Neuron (in vitro differentiated cells): ENCODE data around the gene LINGO1.

Experiments used
- H2AFZ ChIP-seq: one replicate; pipeline ENCODE4 v1.6.1; 2013; ENCODE audit warnings: low read depth, mild to moderate bottlenecking, inconsistent platforms, low read length, moderate library complexity
- H3K27me3 ChIP-seq: one replicate; pipeline ENCODE4 v1.6.1; 2013; ENCODE audit warnings: low read length; ENCODE audit not compliant: insufficient read depth
- H3K36me3 ChIP-seq: one replicate; pipeline ENCODE4 v1.6.1; 2013; ENCODE audit warnings: low read length; ENCODE audit not compliant: insufficient read depth
- H3K4me1 ChIP-seq: one replicate; pipeline ENCODE4 v1.6.1; 2013; ENCODE audit warnings: low read length; ENCODE audit not compliant: insufficient read depth
- H3K4me3 ChIP-seq: 2 replicates; pipeline ENCODE4 v1.5.1; 2013; ENCODE audit warnings: mild to moderate bottlenecking, low read length, moderate library complexity
- H3K9me3 ChIP-seq: one replicate; pipeline ENCODE4 v1.6.1; 2013; ENCODE audit warnings: low read length

LINGO1 gene

GRCh38 chr15:77623755-77624524, 8.8 kb downstream of the LINGO1 start:
- H3K27me3 ChIP-seq, result no peaks in the 10 kb centered on the region
- H3K4me3 ChIP-seq, result no peak overlapping the region
- H3K9me3 ChIP-seq, result no peaks in the 10 kb centered on the region
- H2AFZ ChIP-seq, result no peak overlapping the region
- H3K36me3 ChIP-seq, result no peaks in the 10 kb centered on the region
- H3K4me1 ChIP-seq, result peaks cover 29% of the 10 kb centered on the region

DNA sequence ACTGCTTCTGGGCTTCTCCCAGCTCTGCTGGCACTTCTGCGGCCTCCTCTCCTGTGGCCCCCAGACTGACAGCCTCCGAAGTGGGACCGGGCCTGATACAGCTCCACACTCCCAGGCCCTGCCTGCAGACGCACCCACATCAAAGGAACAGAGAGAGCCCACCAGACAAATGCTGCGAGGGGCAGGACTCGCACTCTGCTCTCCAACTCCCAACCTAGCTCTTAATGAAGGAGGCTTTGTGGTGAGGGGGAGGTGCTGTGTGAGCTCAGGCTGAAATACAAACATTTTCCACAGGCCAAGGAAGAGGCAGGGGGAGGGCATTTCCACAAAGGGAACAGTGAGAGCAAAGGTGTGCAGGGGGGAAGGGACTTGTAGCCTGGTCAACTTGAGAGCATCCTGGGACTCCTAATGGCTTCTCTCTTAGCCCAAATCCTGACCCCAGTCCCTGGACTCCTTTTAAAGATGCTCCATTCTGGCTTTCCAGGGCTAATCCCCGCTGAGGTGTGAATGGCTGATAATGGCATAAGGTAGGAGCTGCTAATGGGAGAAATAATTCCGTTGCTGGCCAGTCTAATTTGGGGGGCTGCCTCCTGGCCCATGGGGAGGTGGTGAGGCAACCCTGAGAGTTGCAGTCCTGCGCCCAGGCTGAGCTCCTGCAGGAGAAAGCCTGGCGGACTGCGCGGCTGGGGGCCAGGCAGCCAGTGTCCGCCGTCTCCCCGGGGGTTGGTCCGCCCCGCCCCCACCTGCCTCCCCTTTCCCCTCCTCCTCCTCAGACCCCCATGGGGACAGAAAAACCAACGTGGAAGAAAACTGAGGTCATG, 9.6 kb downstream of the LINGO1 start:
- Histone ChIP-seq H3K4me1 (peaks cover 29% of the 10 kb centered on the region), H3K4me3 (no peak overlapping the region), H2AFZ (no peak overlapping the region), H3K27me3 (no peaks in the 10 kb centered on the region), H3K9me3 (no peaks in the 10 kb centered on the region), H3K36me3 (no peaks in the 10 kb centered on the region)

- no peaks in the 10 kb centered on the region for H3K36me3 ChIP-seq
- H3K27me3 ChIP-seq, result no peaks in the 10 kb centered on the region
- no peaks in the 10 kb centered on the region for H3K9me3 ChIP-seq
- H2AFZ ChIP-seq, result no peak overlapping the region
- H3K4me1 ChIP-seq, result peaks cover 28% of the 10 kb centered on the region
- no peak overlapping the region for H3K4me3 ChIP-seq
Measured at GRCh38 chr15:77622209-77622933, 10.3 kb downstream of the LINGO1 start.

GRCh38 chr15:77621847-77622208, 10.9 kb downstream of the LINGO1 start:
- Histone ChIP-seq H3K4me3 (no peak overlapping the region), H3K9me3 (no peaks in the 10 kb centered on the region), H2AFZ (no peak overlapping the region), H3K4me1 (peaks cover 24% of the 10 kb centered on the region), H3K27me3 (no peaks in the 10 kb centered on the region), H3K36me3 (no peaks in the 10 kb centered on the region)

DNA sequence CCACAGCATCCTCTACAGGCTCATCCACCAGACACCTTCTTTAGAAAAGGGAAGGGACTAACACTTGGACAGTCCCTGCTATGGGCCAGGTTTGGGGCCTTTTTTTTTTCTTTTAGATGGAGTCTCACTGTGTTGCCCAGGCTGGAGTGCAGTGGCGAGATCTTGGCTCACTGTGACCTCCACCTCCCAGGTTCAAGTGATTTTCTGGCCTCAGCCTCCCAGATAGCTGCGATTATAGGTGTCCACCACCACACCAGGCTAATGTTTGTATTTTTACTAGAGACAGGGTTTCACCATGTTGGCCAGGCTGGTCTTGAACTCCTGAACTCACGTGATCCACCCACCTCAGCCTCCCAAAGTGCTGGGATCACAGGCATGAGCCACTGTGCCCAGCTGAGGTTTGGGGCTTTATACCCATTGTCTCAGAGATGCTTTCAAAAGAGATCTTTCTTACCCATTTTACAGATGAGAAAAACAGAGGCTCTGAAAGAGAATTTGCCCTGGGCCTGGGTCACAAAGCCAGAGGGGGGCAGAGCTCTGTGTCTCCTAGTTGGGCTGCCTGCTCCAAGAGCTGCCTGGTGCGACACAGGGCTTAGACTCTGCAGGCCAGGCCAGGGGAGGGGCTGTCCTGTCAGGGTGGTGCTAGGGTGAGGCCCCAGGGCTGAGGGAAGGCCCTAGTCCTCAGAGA, 11.6 kb downstream of the LINGO1 start:
- Histone ChIP-seq H3K36me3 (no peaks in the 10 kb centered on the region), H2AFZ (no peak overlapping the region), H3K9me3 (no peaks in the 10 kb centered on the region), H3K4me1 (peaks cover 24% of the 10 kb centered on the region), H3K4me3 (no peak overlapping the region), H3K27me3 (no peaks in the 10 kb centered on the region)

DNA sequence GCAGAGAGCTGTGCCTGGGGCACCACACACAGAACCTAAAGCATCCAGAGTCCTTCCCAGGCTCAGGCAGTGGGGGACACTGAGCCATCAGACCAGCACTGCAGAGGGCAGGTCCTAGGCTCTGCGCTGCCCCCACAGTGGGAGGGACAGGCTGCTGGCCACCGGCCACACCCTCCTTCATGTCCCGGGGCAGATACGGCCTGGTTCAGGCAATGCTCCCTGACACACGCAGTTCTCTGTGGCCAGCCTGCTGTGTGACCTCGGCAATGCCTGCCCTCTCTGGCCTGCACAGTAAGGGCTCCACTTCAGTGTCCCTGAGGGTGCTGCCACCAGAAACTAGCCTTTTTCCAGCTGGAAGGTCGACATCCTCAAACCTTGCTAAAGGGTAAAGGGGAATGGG, 12.4 kb downstream of the LINGO1 start:
- Histone ChIP-seq H3K4me1 (peaks cover 24% of the 10 kb centered on the region), H3K27me3 (no peaks in the 10 kb centered on the region), H3K36me3 (no peaks in the 10 kb centered on the region), H3K9me3 (no peaks in the 10 kb centered on the region), H2AFZ (no peak overlapping the region), H3K4me3 (no peak overlapping the region)

DNA sequence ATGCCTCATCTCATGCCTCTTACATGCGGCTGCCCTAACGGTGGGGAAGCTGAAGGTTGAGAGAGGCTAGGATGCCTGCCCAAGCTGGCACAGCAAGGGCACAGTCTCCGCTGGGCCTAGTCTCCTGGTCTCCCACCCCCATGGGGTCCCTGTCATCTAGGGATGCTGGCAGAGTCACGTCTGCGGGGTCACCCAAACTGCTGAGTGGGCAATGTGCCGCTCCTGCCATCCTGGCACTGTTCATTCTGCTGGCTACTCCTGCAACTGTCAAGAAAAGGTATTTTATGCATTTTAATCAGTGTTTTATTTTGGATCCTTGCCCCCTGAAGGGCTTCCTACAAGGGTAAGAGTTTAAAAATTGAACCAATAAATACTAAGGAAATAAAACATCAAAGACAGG, 12.8 kb downstream of the LINGO1 start:
- Histone ChIP-seq H2AFZ (no peak overlapping the region), H3K4me1 (peaks cover 24% of the 10 kb centered on the region), H3K9me3 (no peaks in the 10 kb centered on the region), H3K36me3 (peaks cover 3% of the 10 kb centered on the region), H3K27me3 (no peaks in the 10 kb centered on the region), H3K4me3 (no peak overlapping the region)

GRCh38 chr15:77617476-77618230, 15.1 kb downstream of the LINGO1 start:
- Histone ChIP-seq H3K27me3 (no peaks in the 10 kb centered on the region), H3K36me3 (peaks cover 12% of the 10 kb centered on the region), H2AFZ (no peak overlapping the region), H3K4me1 (peaks cover 10% of the 10 kb centered on the region), H3K4me3 (no peak overlapping the region), H3K9me3 (no peaks in the 10 kb centered on the region)

- no peak overlapping the region for H3K4me3 ChIP-seq
- no peaks in the 10 kb centered on the region for H3K27me3 ChIP-seq
- peaks cover 12% of the 10 kb centered on the region for H3K36me3 ChIP-seq
- H3K4me1 ChIP-seq, result no peaks in the 10 kb centered on the region
- H2AFZ ChIP-seq, result no peak overlapping the region
- H3K9me3 ChIP-seq, result no peaks in the 10 kb centered on the region
Measured at GRCh38 chr15:77616072-77616471, 16.6 kb downstream of the LINGO1 start.

- H3K36me3 ChIP-seq, result peaks cover 12% of the 10 kb centered on the region
- H3K27me3 ChIP-seq, result no peaks in the 10 kb centered on the region
- H2AFZ ChIP-seq, result no peak overlapping the region
- H3K4me1 ChIP-seq, result no peaks in the 10 kb centered on the region
- no peaks in the 10 kb centered on the region for H3K9me3 ChIP-seq
- no peak overlapping the region for H3K4me3 ChIP-seq
Measured at GRCh38 chr15:77615472-77615871, 17.2 kb downstream of the LINGO1 start.

GRCh38 chr15:77614251-77614806, 18.4 kb downstream of the LINGO1 start:
- Histone ChIP-seq H2AFZ (no peak overlapping the region), H3K36me3 (peaks cover 12% of the 10 kb centered on the region), H3K4me3 (no peak overlapping the region), H3K4me1 (no peaks in the 10 kb centered on the region), H3K9me3 (no peaks in the 10 kb centered on the region), H3K27me3 (no peaks in the 10 kb centered on the region)

GRCh38 chr15:77613814-77614213, 18.9 kb downstream of the LINGO1 start:
- Histone ChIP-seq H3K36me3 (peaks cover 12% of the 10 kb centered on the region), H2AFZ (no peak overlapping the region), H3K4me1 (peaks cover 4% of the 10 kb centered on the region)

More at GRCh38 chr15:77613814-77614213, 18.9 kb downstream of the LINGO1 start:
- no peaks in the 10 kb centered on the region for H3K9me3 ChIP-seq
- no peak overlapping the region for H3K4me3 ChIP-seq
- H3K27me3 ChIP-seq, result no peaks in the 10 kb centered on the region
